Measurements from ENCODE around the gene MPP1.

MPP1 gene

GRCh38 chrX:154780968-154781367 lies 24.3 kb downstream of the MPP1 start:
- Histone ChIP-seq H3K27ac (ENCODE audit: low read length) (no peak overlapping the region), H4K20me1 (ENCODE audit: insufficient read depth, low read length) (0 out of 2 replicates have a peak, but pooled peaks cover 9% of the 10 kb centered on the region), H3K4me3 (ENCODE audit: low read length) (no peak overlapping the region), H3K4me1 (ENCODE audit: low read length) (no peaks in the 10 kb centered on the region), H2AFZ (ENCODE audit: low read depth, low read length) (no peak overlapping the region), H3K27me3 (ENCODE audit: low read depth, low read length) (no peaks in the 10 kb centered on the region), H3K79me2 (ENCODE audit: low read length) (no peaks in the 10 kb centered on the region), H3K9ac (ENCODE audit: low read length) (no peak overlapping the region), H3K4me2 (ENCODE audit: low read length) (no peak overlapping the region), H3K36me3 (replicated peaks; ENCODE audit: low read depth, low read length) (peaks cover 15% of the 10 kb centered on the region), H3K9me3 (ENCODE audit: insufficient read depth, low read length) (no peaks in the 10 kb centered on the region)
- TF ChIP-seq CTCF (IDR thresholded peaks at IDR 0.05; ENCODE audit: low read depth, low read length) (no peak), EZH2phosphoT487 (IDR thresholded peaks at IDR 0.05; ENCODE audit: low read depth) (no peak)

- H3K9me3 ChIP-seq (ENCODE audit: insufficient read depth, low read length): no peaks in the 10 kb centered on the region
- H3K36me3 ChIP-seq (replicated peaks; ENCODE audit: low read depth, low read length): peaks cover 31% of the 10 kb centered on the region
- no peak overlapping the region for H3K4me2 ChIP-seq (ENCODE audit: low read length)
- no peak overlapping the region for H3K9ac ChIP-seq (ENCODE audit: low read length)
- H4K20me1 ChIP-seq (ENCODE audit: insufficient read depth, low read length): 0 out of 2 replicates have a peak, but pooled peaks cover 9% of the 10 kb centered on the region
- H3K27ac ChIP-seq (ENCODE audit: low read length): no peak overlapping the region
- no peaks in the 10 kb centered on the region for H3K79me2 ChIP-seq (ENCODE audit: low read length)
- TF ChIP-seq CTCF (IDR thresholded peaks at IDR 0.05; ENCODE audit: low read depth, low read length) (no peak), EZH2phosphoT487 (IDR thresholded peaks at IDR 0.05; ENCODE audit: low read depth) (no peak)
- H2AFZ ChIP-seq (ENCODE audit: low read depth, low read length): no peak overlapping the region
- H3K4me1 ChIP-seq (ENCODE audit: low read length): no peaks in the 10 kb centered on the region
- no peaks in the 10 kb centered on the region for H3K27me3 ChIP-seq (ENCODE audit: low read depth, low read length)
- no peak overlapping the region for H3K4me3 ChIP-seq (ENCODE audit: low read length)
Observed at GRCh38 chrX:154779261-154779660, 26.0 kb downstream of the MPP1 start.

GRCh38 chrX:154776753-154777152 lies 28.5 kb downstream of the MPP1 start:
- Histone ChIP-seq H4K20me1 (ENCODE audit: insufficient read depth, low read length) (0 out of 2 replicates have a peak, but pooled peaks cover 9% of the 10 kb centered on the region), H3K27ac (ENCODE audit: low read length) (no peak overlapping the region), H3K4me2 (ENCODE audit: low read length) (no peak overlapping the region), H3K27me3 (ENCODE audit: low read depth, low read length) (no peaks in the 10 kb centered on the region), H3K9ac (ENCODE audit: low read length) (no peak overlapping the region), H3K36me3 (replicated peaks; ENCODE audit: low read depth, low read length) (peaks cover 43% of the 10 kb centered on the region), H3K4me3 (ENCODE audit: low read length) (no peak overlapping the region), H3K4me1 (ENCODE audit: low read length) (no peaks in the 10 kb centered on the region), H3K9me3 (ENCODE audit: insufficient read depth, low read length) (no peaks in the 10 kb centered on the region), H3K79me2 (ENCODE audit: low read length) (0 out of 2 replicates have a peak, but pooled peaks cover 4% of the 10 kb centered on the region), H2AFZ (ENCODE audit: low read depth, low read length) (no peak overlapping the region)
- TF ChIP-seq EZH2phosphoT487 (IDR thresholded peaks at IDR 0.05; ENCODE audit: low read depth) (no peak), CTCF (IDR thresholded peaks at IDR 0.05; ENCODE audit: low read depth, low read length) (no peak)

- no peak overlapping the region for H3K9ac ChIP-seq (ENCODE audit: low read length)
- peaks cover 8% of the 10 kb centered on the region; the same call in 1 of the 2 replicates for H3K79me2 ChIP-seq (ENCODE audit: low read length)
- TF ChIP-seq EZH2phosphoT487 (IDR thresholded peaks at IDR 0.05; ENCODE audit: low read depth): no peak
- no peak for TF ChIP-seq CTCF (IDR thresholded peaks at IDR 0.05; ENCODE audit: low read depth, low read length)
- H3K4me3 ChIP-seq (ENCODE audit: low read length): no peak overlapping the region
- H3K36me3 ChIP-seq (replicated peaks; ENCODE audit: low read depth, low read length): peaks cover 43% of the 10 kb centered on the region
- H4K20me1 ChIP-seq (ENCODE audit: insufficient read depth, low read length): 0 out of 2 replicates have a peak, but pooled peaks cover 9% of the 10 kb centered on the region
- H2AFZ ChIP-seq (ENCODE audit: low read depth, low read length): no peak overlapping the region
- H3K9me3 ChIP-seq (ENCODE audit: insufficient read depth, low read length): no peaks in the 10 kb centered on the region
- no peaks in the 10 kb centered on the region for H3K27me3 ChIP-seq (ENCODE audit: low read depth, low read length)
- H3K4me1 ChIP-seq (ENCODE audit: low read length): no peaks in the 10 kb centered on the region
- no peak overlapping the region for H3K4me2 ChIP-seq (ENCODE audit: low read length)
- no peak overlapping the region for H3K27ac ChIP-seq (ENCODE audit: low read length)
Observed at GRCh38 chrX:154775419-154776349, 29.6 kb downstream of the MPP1 start.
